Inflammatory macrophage (primary cell): ENCODE data around the gene NTRK3.

Experiments
- DNase-seq, 2 donors: peaks; one replicate each; pipeline ENCODE4 v3.0.0-alpha.2; 2020 to 2022

The NTRK3 gene

GRCh38 chr15:88178631-88179030 is 77.9 kb downstream of the NTRK3 start:
- DNase-seq, result no peak

DNA sequence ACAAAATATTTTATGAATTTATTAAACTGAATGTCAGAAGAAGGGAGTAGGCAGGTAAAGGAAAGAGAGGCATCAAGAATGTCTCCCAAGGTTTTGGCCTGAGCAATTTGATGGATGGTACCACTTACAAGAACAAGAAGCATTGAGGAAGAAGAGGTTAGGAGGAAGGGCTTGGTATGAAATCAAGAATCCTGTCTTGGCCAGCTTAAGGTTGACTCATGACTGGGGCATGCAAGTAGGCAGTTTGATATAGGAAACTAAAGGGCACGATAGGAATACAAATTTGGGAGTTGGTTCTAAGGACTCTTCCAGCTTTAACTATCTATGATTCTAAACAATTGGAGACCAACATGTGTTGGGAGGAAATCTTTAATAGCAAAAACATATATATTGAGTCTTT is 79.1 kb downstream of the NTRK3 start:
- no peak for DNase-seq

GRCh38 chr15:88174571-88174970 is 82.0 kb downstream of the NTRK3 start:
- DNase-seq, result no peak

GRCh38 chr15:88166082-88166993 is 90.2 kb downstream of the NTRK3 start:
- no peak for DNase-seq

DNA sequence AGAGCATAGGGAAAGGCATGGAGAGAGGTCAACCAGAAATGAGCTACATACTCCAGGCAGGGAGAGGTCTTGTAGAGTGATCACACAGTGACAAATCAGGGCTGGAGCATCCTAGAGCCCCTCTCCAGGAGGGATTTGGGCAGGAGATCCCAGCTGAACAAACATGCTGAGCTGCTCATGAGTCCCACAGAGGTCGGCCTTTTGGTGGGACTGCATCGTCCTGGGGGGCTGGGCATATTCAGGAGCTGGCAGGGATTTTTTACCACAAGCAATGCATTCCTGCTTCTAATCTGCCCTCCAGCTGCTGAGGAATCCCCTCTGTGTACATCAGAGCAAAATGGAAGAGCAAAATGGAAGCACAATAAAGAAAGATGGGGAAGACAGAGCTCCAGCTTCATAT is 94.9 kb downstream of the NTRK3 start:
- DNase-seq, result no peak

DNA sequence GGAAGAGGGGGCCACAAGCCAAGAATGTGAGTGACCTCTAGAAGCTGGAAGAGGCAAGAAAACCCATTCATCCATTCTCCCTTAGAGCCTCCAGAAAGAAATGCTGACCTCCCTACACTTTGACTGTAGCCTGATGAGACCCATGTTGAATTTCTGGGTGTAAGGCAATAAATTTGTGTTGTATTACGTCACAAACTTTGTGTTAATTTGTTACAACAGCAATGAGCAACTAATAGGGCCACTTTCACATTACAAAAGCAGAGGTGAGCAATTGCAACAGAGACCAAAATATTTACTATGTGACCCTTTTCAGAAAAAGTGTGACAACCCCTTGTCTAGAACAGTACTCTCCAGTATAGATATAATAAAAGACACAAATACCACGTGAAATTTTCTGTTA is 101.2 kb downstream of the NTRK3 start:
- no peak for DNase-seq

DNA sequence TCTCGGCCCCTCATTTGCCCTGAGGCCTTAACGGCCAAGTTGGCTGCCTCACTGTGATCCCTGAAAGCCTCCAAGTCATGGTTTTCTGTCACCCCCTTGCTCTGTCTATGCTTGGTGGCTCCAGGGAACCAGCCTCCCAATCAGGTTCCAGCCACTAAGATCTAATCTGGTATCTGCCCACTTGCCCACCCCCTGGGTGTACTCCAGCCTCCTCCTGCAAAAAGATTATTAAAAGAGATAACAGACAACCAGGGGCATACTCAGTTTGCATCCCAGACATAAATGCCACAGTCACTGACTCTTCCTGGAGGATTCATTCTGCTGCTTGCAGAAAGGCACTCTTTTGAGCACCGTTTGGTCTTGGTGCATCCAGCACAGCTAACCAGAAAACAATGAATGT is 103.9 kb downstream of the NTRK3 start:
- no peak for DNase-seq

GRCh38 chr15:88147760-88148159 is 108.8 kb downstream of the NTRK3 start:
- DNase-seq, result no peak

GRCh38 chr15:88144921-88145653 is 111.5 kb downstream of the NTRK3 start:
- DNase-seq, result no peak

- DNase-seq, result no peak
These were observed 114.4 kb downstream of the NTRK3 start for GRCh38 chr15:88142121-88142520.

- DNase-seq, result no peak
These were observed 115.2 kb downstream of the NTRK3 start for GRCh38 chr15:88141269-88141889.

DNA sequence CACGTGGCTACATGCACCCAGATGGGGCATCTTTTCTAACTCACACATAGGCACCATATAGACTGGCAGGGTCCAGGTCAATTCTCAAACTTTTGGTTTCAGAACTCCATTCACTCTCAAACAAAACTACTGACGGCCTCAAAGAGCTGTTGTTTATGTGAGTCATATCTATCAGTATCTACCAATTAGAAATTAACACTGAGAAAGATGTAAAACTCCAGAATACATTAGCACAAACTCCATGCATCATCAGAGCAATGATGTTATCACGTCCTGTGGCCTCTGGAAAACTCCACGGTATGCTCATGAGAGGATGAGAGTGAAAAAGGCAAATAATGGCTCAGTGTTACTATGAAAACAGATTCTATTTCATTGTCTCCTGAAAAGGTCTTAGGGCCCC is 116.1 kb downstream of the NTRK3 start:
- no peak for DNase-seq

- DNase-seq, result no peak
These were observed 116.6 kb downstream of the NTRK3 start for GRCh38 chr15:88139936-88140335.

GRCh38 chr15:88133795-88134194 is 122.7 kb downstream of the NTRK3 start:
- DNase-seq, result no peak

- no peak for DNase-seq
These were observed 124.0 kb downstream of the NTRK3 start for GRCh38 chr15:88132499-88132898.

- no peak for DNase-seq
These were observed 124.6 kb downstream of the NTRK3 start for GRCh38 chr15:88131937-88132336.

DNA sequence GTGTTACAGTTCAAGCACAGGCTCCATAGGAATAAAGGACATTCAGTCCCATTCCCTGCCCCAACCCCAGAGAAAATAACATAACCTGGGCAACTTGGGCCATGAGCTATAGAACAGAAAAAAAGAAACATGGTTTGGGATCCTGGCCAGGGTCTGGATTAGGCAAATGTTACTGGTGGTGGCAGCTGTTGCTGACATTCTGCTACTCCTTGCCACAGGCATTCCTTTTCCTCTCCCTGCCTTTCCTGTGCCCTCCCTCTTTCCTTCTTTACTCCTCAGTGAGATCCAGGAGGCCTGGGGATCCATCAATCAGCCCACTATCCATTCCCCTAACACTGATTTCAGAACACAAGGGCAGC is 129.1 kb downstream of the NTRK3 start:
- DNase-seq, result no peak

DNA sequence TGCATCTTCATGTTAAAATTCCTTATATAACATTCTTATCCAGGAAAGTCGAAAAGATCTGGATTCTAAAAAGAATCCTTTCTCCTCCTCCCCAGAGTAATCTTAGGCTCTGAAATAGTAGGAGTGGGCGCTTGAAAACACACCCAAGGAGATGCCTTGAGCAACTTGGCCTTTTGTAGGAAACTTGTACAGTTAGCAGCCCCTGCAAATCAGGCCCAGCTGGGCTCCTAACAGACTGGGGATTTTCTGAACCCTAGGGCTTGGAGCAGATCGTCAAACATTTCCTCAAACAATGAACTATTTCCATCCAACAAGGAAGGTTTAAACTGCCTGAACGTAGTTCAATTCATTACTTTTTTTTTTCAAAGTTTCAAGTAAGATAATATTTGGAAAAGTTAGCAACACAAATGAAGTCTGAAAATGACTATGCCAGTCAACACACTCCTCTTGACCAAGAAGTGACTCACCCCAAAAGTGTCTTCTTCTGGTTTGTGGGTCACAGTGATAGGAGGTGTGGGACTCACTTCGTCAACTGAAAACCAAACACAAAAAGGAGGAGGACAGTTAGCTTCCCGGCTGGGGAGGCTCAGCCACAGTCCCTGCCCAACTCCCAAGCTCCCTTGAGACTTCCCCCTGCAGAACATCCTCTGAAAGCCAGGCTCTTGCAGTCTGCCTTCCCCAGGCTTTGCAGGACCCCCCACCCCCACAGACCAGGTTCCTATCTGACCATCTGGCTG is 129.7 kb downstream of the NTRK3 start:
- no peak for DNase-seq

DNA sequence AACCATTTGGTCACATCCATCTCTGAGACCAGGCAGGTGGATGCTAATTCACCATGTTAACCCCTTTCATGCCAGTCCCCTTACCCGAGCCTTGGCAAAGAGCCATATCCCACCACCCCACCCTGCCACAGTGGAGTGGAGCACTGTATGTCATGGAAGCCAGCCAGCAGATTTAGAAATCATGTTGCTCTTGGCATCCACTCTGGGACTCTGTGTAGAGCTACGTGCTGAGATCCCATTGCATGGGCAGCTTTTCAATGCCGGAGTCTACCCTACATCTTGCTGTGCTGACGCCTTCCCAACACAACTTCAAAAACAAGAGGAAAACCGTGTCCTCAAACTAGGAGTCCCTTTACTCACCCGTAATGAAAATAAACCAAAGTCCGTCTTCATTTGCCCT is 131.0 kb downstream of the NTRK3 start:
- DNase-seq, result no peak

- DNase-seq, result no peak
These were observed 132.3 kb downstream of the NTRK3 start for GRCh38 chr15:88124199-88124598.

- no peak for DNase-seq
These were observed 134.5 kb downstream of the NTRK3 start for GRCh38 chr15:88121968-88122530.

- no peak for DNase-seq
These were observed 136.5 kb downstream of the NTRK3 start for GRCh38 chr15:88120026-88120425.

- DNase-seq, result no peak
These were observed 137.8 kb downstream of the NTRK3 start for GRCh38 chr15:88118741-88119140.
